GM12874 (cell line): ENCODE measurements around the gene CREB5.

Experiments
- CTCF ChIP-seq: IDR thresholded peaks from 2 replicates; pipeline ENCODE4 v1.5.1; 2011; ENCODE audit warnings: low read depth, mild to moderate bottlenecking, control low read depth, low read length, moderate library complexity; ENCODE audit not compliant: insufficient read depth

CREB5 gene

GRCh38 chr7:28761505-28761904, 349.2 kb downstream of the CREB5 start:
- no peak for TF ChIP-seq CTCF

- TF ChIP-seq CTCF = no peak
These were observed 350.3 kb downstream of the CREB5 start for GRCh38 chr7:28762651-28763050.

GRCh38 chr7:28766359-28766758, 354.0 kb downstream of the CREB5 start:
- no peak for TF ChIP-seq CTCF

- no peak for TF ChIP-seq CTCF
These were observed 355.0 kb downstream of the CREB5 start for GRCh38 chr7:28767356-28767755.

- no peak for TF ChIP-seq CTCF
These were observed 356.3 kb downstream of the CREB5 start for GRCh38 chr7:28768577-28769147.

- TF ChIP-seq CTCF = no peak
These were observed 359.7 kb downstream of the CREB5 start for GRCh38 chr7:28771906-28772622.

- no peak for TF ChIP-seq CTCF
These were observed 361.3 kb downstream of the CREB5 start for GRCh38 chr7:28773423-28774145.
